GM21619 (cell line): Measurements from ENCODE around the gene TUFT1.
"Not testable (repeated sequence)": the region's sequence is repeated elsewhere in the genome, so short reads cannot be mapped to it uniquely, and the experiment has no call there.

Source experiments
- ATAC-seq: cut with Tn5 transposase; IDR thresholded peaks from one replicate; pipeline ENCODE4 v1.9.1; 2021; ENCODE audit not compliant: unreplicated experiment

TUFT1 gene

DNA sequence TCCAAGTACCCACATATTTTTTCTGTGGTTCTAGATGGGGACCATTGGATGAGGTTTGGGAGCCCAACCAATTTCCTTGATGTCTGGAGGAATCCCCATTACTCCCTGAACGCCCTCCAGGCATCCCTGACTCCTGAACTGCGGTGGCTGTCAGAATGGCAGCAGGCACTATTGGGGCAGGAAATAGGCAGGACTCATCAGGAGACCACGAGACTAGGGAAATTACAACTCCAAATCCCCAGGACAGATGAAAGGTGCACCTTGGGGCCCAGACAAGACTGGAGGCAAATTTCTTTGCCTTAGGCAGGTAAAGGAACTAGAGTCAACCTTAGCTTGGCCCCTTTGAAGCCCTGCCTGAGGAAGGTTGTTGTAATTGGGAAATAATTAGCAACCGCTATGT, 27.8 kb upstream of the TUFT1 start:
- no peak for ATAC-seq

DNA sequence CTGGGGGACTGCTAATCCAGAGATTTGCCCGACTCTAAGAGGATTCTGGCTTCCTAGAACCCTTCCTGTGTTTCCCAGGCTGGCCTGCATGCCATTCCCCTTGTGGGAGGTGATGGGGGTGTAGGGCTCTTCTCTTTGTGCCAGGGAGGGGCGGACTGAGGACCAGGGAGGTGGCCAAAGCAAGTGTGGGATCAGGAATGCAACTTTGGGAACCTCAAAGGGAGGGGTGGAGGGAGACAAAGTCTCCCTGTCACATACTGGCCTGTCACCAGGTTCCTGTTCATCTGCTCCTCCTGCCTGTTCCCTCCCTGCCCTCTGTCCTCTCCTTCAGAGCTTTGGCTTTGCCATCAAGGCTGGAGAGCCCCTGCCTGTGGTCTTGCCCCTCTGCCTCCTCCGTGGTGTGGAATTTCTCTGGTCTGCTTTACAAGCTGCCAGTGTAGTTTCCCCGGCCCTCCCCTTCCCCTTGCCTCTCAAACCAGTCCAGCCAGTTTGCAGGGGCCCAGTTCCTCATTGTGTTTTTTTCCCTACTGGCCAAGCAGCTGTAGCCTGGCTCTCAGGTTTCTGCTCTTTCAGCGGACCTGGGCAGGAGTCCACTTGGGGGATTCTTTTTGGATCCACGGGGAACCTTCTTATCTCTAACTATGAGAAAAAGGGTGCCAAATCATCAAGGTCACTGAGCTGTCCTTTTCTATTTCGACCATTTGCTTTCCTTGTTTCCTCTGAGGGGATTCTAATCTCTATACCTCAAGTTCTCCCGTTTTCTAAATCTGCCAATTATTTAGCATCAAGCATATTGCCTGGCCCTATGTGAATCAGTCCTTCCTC, 27.1 kb upstream of the TUFT1 start:
- no peak for ATAC-seq

DNA sequence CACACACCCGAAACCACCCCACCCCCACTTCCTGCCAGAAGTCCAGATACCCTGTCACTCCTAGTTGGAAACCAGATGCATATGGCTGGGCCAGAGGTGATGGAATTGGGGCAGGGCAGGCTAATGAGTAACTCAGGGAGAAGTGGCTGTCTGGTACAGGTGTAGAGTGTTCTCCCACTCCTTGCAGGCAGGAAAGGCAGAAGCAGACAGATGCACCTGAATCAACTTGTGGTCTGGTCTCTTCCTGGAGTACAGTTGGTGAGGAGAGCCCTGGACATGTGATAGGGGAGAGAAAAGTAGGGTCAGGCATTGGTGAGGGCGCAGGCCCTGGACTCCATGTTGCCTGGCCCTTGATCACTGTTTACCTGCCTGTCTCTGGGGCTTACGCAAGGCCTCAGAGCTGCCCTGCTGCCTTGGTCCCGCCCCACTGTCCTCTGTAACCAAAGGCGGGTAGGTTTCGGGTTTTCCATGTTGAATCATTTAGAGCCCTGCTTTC, 26.4 kb upstream of the TUFT1 start:
- ATAC-seq, result no peak

DNA sequence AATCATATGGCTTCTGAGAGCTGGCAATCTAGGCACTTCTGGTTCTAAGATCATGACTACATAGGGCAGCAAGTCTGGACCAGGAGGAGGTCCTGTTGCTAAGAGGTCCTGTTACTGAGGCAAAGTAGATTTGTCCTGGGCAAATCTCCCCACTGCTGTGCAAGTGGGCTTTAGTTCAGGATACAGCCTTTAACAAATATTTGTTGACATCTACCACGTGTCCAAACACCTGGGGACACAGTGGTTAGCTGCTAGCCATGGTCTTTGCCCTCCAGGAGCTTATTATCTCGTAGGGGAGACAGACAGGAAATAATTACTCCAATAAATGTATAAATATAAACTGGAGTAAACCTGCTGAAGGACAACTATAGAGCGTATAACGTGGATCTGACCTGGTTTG, 25.7 kb upstream of the TUFT1 start:
- no peak for ATAC-seq

DNA sequence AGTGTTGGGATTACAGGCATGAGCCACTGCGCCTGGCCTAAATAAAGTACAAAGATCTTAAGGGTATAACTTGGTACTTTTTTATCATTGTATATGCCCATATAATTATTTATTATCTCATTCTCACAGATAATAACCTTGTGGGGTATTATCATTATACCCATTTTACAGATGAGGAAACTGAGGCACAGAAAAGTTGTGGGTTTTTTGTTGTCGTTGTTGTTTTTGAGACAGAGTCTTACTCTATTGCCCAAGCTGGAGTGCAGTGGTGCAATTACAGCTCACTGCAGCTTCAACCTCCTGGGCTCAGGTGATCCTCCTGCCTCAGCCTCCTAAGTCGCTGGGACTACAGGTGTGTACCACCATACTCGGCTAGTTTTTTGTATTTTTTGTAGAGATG, 24.8 kb upstream of the TUFT1 start:
- no peak for ATAC-seq

DNA sequence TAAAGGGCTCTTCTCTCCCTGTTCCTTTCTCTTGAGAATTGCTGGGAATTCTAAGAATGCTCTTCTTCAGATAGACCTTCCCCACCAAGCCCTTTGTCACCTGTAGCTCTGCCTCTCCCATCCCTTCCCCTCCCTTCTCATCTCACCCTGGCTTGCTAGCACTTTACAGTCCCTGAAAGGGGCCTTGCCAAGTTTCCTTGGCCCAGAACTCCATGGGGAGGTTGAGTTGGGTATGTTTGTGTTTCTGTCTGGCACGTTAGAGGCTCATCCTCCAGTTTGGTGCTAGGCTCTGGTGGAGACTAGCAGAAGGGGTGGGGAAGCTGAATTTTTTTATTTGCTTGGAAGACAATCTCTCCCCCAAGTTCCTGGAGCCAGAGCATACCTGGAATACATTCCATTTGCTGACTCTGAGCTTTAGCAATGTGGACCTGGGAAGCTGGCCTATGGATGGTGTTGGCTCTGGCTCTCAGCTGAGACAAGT, 24.0 kb upstream of the TUFT1 start:
- ATAC-seq, result no peak

DNA sequence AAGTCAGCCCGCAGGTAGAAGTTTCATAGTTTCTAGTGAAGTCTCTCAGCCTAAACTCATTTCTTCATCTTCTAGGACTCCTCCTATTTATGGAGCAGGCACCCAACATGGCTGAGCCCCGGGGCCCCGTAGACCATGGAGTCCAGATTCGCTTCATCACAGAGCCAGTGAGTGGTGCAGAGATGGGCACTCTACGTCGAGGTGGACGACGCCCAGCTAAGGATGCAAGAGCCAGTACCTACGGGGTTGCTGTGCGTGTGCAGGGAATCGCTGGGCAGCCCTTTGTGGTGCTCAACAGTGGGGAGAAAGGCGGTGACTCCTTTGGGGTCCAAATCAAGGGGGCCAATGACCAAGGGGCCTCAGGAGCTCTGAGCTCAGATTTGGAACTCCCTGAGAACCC, 21.7 kb upstream of the TUFT1 start:
- no peak for ATAC-seq

DNA sequence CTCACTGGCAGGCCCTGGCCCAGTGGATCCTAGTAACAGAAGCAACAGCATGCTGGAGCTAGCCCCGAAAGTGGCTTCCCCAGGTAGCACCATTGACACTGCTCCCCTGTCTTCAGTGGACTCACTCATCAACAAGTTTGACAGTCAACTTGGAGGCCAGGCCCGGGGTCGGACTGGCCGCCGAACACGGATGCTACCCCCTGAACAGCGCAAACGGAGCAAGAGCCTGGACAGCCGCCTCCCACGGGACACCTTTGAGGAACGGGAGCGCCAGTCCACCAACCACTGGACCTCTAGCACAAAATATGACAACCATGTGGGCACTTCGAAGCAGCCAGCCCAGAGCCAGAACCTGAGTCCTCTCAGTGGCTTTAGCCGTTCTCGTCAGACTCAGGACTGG, 21.2 kb upstream of the TUFT1 start:
- ATAC-seq, result no peak

DNA sequence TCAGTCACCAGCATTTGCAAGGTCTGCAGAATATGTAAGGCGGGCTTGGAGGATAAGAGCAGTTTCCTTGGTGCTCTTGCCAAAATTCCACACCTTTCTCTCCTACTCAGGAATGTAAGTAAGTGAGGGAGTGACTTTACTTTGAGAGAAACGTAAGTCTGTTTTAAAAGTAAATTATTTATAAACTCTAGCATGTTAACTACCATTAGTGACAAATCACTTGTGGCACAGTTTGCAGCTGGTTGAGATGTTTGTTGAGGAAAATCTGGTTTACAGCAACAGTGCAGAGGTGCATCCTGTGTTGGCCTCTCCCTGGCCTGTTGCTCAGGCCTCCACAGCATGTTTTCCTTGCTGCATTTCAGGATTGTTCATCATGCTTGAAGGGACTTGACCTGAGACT, 20.4 kb upstream of the TUFT1 start:
- ATAC-seq, result no peak

DNA sequence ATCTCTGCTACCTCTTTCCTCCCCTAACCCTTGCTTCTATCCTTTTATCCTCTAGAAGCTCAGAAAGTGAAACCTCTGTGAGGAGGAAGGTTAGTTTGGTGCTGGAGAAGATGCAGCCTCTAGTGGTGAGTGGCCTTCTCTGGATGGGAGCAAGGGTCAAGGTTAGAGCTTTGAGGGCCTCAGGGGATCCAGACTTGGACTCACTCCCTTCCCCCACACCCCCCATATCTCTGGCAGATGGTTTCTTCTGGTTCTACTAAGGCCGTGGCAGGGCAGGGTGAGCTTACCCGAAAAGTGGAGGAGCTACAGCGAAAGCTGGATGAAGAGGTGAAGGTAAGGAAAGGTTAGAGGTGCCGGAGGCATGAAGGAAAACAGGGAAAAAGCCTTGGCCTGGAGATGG, 19.8 kb upstream of the TUFT1 start:
- ATAC-seq, result no peak

DNA sequence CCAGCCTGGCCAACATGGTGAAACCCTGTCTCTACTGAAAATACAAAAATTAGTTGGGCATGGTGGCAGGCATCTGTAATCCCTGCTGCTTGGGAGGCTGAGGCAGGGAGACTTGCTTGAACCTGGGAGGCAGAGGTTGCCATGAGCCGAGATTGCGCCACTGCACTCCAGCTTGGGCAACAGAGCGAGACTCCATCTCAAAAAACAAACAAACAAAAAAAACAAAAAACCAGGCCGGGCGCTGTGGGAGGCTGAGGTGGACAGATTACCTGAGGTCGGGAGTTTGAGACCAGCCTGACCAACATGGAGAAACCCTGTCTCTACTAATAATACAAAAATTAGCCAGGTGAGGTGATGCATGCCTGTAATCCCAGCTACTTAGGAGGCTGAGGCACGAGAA, 17.7 kb upstream of the TUFT1 start:
- ATAC-seq, result not testable (repeated sequence)

DNA sequence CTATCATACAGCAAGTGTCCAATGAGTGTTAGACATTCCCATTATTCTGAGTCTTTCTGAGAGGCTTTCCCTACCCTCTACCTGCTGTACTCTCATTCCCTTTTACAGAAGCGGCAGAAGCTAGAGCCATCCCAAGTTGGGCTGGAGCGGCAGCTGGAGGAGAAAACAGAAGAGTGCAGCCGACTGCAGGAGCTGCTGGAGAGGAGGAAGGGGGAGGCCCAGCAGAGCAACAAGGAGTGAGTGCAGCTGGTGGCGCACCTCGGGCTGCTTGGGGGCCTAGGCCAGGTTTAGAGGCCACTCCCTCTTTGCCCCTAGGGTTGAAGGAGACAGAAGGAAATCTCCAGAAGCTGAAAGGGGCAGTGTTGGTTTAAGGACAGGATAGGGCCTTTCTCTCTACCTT, 16.8 kb upstream of the TUFT1 start:
- ATAC-seq, result no peak

DNA sequence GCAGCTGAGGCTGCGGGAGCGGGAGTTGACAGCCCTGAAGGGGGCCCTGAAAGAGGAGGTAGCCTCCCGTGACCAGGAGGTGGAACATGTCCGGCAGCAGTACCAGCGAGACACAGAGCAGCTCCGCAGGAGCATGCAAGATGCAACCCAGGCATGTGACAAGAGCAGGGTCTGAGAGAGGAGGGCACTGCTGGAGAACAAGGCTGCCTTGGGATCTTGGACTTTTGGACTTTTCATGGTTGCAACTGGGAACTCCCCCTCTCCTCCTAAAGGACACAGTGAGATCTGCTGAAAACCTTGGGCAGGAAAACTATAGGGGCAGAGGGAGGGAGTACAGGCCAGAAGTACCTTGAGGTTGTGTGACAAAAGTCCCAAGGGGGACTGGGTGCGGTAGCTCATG, 15.4 kb upstream of the TUFT1 start:
- no peak for ATAC-seq

DNA sequence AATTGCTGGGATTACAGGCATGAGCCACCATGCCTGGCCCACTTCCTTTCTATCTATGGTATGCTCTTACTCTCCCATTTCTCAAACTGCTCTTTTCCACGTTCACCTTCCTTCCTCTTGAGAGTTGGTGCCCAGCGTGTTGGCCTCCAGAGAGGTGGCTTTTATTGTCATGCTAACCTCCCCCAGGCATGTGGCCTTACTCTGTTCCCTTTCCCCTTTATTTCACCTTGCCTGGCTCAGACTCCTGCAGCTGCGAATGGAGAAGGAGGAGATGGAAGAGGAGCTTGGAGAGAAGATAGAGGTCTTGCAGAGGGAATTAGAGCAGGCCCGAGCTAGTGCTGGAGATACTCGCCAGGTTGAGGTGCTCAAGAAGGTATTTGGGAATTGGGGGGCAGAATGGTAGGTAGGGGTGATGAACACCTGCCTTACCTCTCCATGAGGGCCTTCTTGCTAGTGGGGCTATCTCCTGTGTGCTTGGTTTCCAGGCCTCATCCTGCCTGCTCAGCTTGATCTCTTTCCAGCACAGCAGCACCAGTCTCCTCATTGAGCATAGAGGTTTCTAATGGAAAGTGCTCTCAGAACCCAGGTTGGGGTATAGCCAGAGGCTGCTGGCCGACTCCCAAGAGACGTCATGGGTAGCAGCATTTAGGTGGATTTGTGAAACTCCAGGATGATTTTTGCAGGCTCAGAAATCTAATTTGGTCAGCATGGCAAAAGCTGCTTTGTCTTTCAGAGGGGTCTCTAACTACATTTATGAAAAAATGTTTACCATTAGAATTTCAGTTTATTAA, 13.2 kb upstream of the TUFT1 start:
- no peak for ATAC-seq

DNA sequence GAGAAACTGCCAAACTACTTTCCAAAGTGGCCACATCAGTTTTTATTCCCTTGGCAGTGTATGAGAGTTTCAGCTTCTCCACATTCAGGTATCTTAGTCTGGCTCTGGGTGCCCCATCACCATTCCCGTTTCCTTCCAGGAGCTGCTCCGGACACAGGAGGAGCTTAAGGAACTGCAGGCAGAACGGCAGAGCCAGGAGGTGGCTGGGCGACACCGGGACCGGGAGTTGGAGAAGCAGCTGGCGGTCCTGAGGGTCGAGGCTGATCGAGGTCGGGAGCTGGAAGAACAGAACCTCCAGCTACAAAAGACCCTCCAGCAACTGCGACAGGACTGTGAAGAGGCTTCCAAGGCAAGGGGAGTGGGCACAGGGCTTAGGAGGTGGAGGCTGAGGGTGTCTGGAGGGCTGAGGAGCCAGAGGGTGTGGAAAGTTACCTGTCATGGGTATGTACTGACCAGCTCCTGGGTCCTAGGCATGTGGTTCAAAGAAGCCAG, 10.9 kb upstream of the TUFT1 start:
- ATAC-seq, result no peak

DNA sequence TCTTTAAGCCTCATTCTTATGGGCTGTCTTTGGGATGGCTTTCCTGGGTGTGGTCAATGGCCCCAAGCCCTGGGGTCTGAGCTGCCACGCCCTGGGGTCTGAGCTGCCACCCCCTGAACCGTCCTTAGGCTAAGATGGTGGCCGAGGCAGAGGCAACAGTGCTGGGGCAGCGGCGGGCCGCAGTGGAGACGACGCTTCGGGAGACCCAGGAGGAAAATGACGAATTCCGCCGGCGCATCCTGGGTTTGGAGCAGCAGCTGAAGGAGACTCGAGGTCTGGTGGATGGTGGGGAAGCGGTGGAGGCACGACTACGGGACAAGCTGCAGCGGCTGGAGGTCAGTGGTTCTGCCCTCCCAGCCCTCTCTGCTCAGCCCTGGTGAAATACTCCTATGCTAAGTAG, 10.3 kb upstream of the TUFT1 start:
- no peak for ATAC-seq

DNA sequence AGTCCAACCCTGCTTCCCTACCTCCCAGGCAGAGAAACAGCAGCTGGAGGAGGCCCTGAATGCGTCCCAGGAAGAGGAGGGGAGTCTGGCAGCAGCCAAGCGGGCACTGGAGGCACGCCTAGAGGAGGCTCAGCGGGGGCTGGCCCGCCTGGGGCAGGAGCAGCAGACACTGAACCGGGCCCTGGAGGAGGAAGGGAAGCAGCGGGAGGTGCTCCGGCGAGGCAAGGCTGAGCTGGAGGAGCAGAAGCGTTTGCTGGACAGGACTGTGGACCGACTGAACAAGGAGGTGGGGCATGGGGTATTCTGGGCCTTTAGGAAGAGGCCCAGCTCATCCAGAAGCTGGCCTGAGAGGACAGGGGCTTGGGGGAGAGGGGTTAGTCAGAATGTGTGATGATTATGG, 9.6 kb upstream of the TUFT1 start:
- ATAC-seq, result no peak

DNA sequence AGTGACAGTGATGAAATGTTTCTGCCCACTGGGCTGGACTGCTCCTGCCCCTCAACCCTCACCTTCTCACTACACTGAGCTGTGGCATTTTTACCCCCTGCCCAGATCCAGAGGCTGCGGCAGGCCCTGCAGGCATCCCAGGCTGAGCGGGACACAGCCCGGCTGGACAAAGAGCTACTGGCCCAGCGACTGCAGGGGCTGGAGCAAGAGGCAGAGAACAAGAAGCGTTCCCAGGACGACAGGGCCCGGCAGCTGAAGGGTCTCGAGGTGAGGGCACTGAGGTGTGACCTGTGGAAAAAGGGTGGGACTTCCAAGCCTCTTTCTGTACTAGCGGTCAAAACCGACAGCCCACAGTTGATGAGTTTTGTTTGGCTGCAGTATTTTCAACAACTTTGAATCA, 6.2 kb upstream of the TUFT1 start:
- ATAC-seq, result no peak

DNA sequence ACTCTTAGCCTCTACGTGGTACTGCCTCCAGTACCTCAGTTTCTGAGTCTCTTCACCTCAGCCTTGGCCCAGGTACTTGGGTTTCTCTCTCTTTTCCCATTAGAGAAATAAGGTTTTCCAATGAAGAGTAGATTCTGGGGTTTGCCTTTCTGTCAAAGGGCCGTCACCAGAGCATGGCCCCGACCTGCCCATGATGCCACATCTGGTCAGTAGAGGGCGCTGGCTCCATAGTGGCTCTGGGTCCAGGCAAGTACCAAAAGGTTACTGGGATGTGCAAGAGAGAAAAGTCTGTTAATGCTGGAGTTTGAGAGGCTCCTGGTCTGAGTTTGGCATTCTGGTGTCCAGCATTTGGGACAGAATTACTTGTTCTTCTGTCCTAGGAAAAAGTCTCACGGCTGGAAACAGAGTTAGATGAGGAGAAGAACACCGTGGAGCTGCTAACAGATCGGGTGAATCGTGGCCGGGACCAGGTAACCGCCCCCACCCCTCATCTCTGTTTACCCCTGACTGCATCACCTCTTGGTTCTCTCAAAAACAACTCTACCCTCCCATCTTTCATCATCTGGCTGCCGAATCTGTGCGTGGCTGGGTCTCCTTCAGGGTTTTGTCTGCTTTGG, 5.3 kb upstream of the TUFT1 start:
- no peak for ATAC-seq

DNA sequence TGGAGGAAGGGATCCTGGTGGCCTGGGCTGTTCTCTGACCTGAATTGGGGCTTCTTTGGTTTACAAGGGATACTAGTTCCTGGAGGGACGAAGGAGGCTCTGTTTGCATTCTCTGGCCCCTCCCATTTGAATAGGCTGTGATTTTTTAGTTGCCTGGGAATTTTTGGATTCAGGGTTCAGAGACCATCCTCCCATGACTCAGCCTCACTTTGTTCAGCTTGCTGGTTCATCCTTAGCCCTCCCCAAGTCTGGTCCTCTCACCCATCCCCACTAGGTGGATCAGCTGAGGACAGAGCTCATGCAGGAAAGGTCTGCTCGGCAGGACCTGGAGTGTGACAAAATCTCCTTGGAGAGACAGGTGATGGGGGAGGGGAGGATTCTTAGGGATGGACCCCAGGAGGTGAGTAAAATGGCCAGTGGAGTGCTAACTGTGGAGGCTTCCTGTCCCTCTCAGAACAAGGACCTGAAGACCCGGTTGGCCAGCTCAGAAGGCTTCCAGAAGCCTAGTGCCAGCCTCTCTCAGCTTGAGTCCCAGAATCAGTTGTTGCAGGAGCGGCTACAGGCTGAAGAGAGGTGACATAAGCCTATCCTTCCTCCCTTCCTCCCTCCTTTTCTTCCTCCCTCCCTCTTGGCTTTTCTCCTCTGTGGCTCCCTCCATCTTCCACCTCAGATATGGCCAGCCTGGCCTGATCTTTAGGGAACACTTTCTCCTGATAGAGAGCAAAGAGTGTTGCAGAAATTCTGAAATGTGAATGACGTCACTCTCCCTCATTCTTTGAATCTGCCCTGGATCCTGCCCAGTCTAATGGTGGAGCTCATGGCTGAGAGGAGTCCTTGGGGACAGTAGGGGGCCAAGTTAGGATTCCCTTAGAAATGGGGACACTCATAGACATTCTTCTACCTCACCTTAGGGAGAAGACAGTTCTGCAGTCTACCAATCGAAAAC, 4.5 kb upstream of the TUFT1 start:
- no peak for ATAC-seq
